ENCODE results near the gene RLIM.
"Not testable (repeated sequence)": the region's sequence is repeated elsewhere in the genome, so short reads cannot be mapped to it uniquely, and the experiment has no call there.

The RLIM gene

GRCh38 chrX:74614093-74614909 lies at the start of gene RLIM:
Gene RLIM (minus strand): TSS chrX:74614624. CDS start chrX:74595977, 18,647 bp downstream.
- DNase-seq, result peak; percentile 88 to 91

GRCh38 chrX:74656079-74656745 lies 41.8 kb upstream of the RLIM start:
- no peak for DNase-seq

- DNase-seq, result not testable (repeated sequence)
These were observed 40.5 kb upstream of the RLIM start for GRCh38 chrX:74654953-74655352.

- no peak for DNase-seq
These were observed 22.4 kb upstream of the RLIM start for GRCh38 chrX:74636749-74637314.

GRCh38 chrX:74613370-74614092 lies 893 bp downstream of the RLIM start:
- peak in 1 of 2 donors; percentile 4 for DNase-seq

- DNase-seq, result no peak
These were observed 7.6 kb downstream of the RLIM start for GRCh38 chrX:74606799-74607198.

GRCh38 chrX:74606342-74606741 lies 8.1 kb downstream of the RLIM start:
- no peak for DNase-seq

- no peak for DNase-seq
These were observed 11.4 kb downstream of the RLIM start for GRCh38 chrX:74603040-74603439.

GRCh38 chrX:74602142-74602541 lies 12.3 kb downstream of the RLIM start:
- no peak for DNase-seq

GRCh38 chrX:74593593-74593992 lies 20.8 kb downstream of the RLIM start:
- DNase-seq, result no peak

- DNase-seq, result no peak
These were observed 28.7 kb downstream of the RLIM start for GRCh38 chrX:74585766-74586165.

- DNase-seq, result no peak
These were observed 34.7 kb downstream of the RLIM start for GRCh38 chrX:74579597-74580198.

- no peak for DNase-seq
These were observed 36.3 kb downstream of the RLIM start for GRCh38 chrX:74578137-74578536.

- no peak for DNase-seq
These were observed 57.0 kb downstream of the RLIM start for GRCh38 chrX:74557378-74557777.

GRCh38 chrX:74551934-74552333 lies 62.5 kb downstream of the RLIM start:
- no peak for DNase-seq

- peak; percentile 82 to 87 for DNase-seq
These were observed 64.1 kb downstream of the RLIM start for GRCh38 chrX:74550295-74550802.

GRCh38 chrX:74546984-74547383 lies 67.4 kb downstream of the RLIM start:
- no peak for DNase-seq

- DNase-seq, result no peak
These were observed 68.4 kb downstream of the RLIM start for GRCh38 chrX:74545880-74546523.

GRCh38 chrX:74540635-74541249 lies 73.7 kb downstream of the RLIM start:
- DNase-seq, result no peak

- DNase-seq, result peak in 1 of 2 donors; percentile 1
These were observed 77.5 kb downstream of the RLIM start for GRCh38 chrX:74536832-74537371.

- DNase-seq, result peak; percentile 6 to 13
These were observed 78.1 kb downstream of the RLIM start for GRCh38 chrX:74536152-74536831.

All from activated CD4-positive, alpha-beta T cell treated with anti-CD3 and anti-CD28 coated beads for 4 hours (primary cell).